Measurements from ENCODE around the gene ZNF765.
"Not testable (repeated sequence)": the region's sequence is repeated elsewhere in the genome, so short reads cannot be mapped to it uniquely, and the experiment has no call there.

Gene ZNF765

GRCh38 chr19:53394974-53395839, at the start of gene ZNF765:
Gene ZNF765, plus strand, starts transcription at chr19:53395149. Its CDS starts 2,867 bp downstream, at chr19:53398016.
- peak; percentile 91 to 95 (median 94) for DNase-seq

- DNase-seq = no peak
Measured at GRCh38 chr19:53355739-53356138, 39.2 kb upstream of the ZNF765 start.

- no peak for DNase-seq
Measured at GRCh38 chr19:53357821-53358581, 36.9 kb upstream of the ZNF765 start.

DNA sequence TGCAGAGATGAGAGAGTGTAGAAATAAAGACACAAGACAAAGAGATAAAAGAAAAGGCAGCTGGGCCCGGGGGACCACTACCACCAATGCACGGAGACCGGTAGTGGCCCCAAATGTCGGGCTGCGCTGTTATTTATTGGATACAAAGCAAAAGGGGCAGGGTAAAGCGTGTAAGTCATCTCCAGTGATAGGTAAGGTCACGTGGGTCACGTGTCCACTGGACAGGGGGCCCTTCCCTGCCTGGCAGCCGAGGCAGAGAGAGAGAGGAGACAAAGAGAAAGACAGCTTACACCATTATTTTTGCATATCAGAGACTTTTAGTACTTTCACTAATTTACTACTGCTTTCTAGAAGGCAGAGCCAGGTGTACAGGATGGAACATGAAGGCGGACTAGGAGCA, 34.9 kb upstream of the ZNF765 start:
- not testable (repeated sequence) for DNase-seq

- DNase-seq = peak; percentile 93 to 95 (median 94)
Measured at GRCh38 chr19:53365134-53365898, 29.6 kb upstream of the ZNF765 start, which contains the start of gene ZNF525. Gene ZNF525, plus strand, starts transcription at chr19:53365705. Its CDS starts 6,577 bp downstream, at chr19:53372282.

DNA sequence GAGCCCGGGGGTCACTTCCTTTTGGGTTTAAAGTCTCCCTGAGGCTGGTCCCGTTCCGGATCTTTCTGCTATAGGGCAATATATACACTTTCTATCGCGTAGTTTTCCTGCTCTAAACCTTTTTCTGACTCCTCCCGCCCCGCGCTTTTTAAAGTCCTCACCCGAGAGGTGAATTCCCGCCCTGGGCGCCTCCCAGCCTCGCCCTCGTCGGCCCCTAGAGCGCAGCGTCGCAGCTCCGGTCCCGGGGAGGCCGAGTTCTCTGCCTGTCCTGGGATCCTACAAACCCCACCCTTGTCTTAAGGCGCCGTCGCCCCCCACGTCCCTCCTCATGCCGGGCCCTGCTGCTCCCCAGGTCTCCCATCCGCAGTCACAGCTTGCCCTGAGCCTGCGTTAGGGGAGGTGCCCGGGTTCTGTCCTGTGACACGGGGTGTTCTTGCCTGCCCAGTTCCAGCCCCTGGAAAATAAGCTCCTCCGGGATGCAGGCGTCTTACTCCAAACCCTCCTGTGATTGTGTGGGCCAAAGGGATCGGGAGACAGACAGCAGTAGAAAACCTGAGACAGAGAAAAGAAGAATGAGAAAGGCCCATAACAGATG, 29.0 kb upstream of the ZNF765 start:
- DNase-seq = peak in 1 of 4 experiments; percentile 14

DNA sequence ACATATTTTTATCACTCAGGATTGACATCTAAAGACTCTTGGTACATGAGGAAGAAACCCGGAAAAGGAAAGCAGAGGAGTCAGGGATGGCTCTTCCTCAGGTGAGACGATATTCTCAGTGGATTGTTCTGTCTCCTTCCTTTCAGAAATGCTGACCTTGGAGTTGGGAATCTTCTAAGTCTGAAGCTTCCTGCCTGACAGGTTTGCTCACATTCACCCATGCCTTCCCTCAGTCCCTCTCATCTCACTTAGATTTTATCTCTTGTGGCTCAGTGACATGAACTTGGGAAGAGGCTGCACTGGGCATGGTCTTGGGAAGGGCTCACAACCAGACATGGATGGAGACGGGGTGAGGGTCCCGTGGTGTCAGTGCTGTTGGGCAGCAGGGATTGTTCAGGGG, 22.8 kb upstream of the ZNF765 start:
- no peak for DNase-seq

GRCh38 chr19:53374288-53374687, 20.7 kb upstream of the ZNF765 start:
- no peak for DNase-seq

DNA sequence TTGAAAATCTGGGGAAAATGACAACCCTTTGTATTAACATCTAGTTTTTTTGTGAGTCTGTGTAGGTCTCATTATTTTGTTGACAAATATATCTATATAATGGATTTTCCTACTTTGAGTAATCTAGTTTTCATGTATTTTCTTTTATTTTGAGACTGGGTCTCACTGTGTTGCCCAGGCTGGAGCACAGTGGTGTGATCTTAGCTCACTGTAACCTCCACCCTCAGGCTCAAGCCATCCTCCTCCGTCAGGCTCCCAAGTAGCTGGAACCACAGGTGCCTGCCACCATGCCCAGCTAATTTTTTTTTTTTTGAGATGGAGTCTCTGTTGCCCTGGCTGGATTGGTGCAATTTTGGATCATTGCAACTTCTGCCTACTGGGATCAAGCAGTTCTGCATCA, 20.2 kb upstream of the ZNF765 start:
- DNase-seq = no peak

GRCh38 chr19:53381376-53381775, 13.6 kb upstream of the ZNF765 start:
- DNase-seq = no peak

GRCh38 chr19:53388168-53388567, 6.8 kb upstream of the ZNF765 start:
- DNase-seq = no peak

- DNase-seq = no peak
Measured at GRCh38 chr19:53388904-53389303, 6.0 kb upstream of the ZNF765 start.

DNA sequence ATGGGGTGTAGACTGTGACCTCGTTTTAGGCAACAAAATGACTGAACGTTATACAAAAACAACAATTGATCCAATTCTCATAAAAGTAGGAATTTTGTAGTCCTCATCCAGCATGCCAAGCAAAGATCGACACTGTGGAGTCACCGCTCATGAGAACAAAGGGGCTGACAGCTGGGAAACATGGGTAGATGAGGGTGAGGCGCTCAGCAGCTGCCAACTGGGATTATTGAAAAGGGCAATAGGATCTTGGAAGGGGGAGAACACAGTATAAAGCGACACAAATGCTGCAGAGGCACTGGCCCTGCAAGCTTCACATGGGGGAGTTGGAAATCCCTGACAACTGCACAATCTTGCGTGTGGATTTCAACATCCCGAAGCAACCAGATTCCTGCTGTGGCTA, 5.4 kb upstream of the ZNF765 start:
- no peak for DNase-seq

DNA sequence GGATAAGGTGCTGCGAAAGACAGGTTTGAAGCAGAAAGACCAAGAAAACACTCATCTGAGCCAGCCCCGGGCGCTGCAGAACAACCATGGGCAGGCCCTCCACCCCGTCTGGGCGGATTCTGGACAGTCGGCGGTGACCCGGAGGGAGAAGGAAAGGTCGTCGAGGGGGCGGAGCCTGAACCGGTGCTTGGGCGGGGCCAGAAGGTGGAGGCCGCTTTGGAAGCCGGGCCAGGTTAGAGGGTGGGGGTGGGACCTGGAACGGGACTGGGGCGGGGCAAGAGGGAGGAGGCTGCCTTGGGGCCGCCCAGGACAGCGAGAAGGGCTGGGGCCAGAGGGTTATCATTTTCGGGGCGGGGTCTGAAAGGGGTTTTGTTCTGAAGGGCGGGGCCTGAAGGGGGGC, 5.0 kb upstream of the ZNF765 start:
- DNase-seq = no peak

- DNase-seq = no peak
Measured at GRCh38 chr19:53394522-53394973, 401 bp upstream of the ZNF765 start.

- DNase-seq = not testable (repeated sequence)
Measured at GRCh38 chr19:53395840-53396524, 1.0 kb downstream of the ZNF765 start.

DNA sequence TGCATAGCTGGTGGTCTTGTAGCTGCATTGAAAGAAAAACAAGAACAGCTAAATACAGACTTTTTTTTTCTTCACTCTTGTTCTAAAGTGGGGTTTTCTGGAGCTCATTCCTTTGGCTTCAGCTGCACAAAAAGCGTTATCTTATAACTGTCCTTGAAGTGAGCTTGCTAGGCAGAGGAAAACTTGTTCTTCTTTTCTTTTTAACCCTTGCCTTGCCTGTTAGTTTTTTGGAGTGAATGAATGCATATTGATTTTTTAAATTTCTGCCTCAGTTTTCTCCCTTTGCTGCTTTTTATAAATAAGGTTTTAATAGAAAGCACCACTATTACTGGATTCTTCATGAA, 1.5 kb downstream of the ZNF765 start:
- no peak for DNase-seq

DNA sequence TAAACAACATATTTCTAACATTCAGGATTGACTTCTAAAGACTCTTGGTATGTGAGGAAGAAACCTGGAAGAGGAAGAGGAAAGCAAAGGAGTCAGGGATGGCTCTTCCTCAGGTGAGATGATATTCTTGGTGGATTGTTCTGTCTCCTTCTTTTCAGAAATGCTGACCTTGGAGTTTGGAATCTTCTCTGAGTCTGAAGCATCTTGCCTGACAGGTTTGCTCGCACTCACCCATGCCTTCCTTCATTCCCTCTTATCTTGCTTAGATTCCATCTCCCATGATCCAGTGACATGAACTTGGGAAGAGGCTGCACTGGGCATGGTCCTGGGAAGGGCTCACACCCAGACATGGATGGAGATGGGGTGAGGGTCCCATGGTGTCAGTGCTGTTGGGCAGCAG, 3.0 kb downstream of the ZNF765 start:
- DNase-seq = not testable (repeated sequence)

DNA sequence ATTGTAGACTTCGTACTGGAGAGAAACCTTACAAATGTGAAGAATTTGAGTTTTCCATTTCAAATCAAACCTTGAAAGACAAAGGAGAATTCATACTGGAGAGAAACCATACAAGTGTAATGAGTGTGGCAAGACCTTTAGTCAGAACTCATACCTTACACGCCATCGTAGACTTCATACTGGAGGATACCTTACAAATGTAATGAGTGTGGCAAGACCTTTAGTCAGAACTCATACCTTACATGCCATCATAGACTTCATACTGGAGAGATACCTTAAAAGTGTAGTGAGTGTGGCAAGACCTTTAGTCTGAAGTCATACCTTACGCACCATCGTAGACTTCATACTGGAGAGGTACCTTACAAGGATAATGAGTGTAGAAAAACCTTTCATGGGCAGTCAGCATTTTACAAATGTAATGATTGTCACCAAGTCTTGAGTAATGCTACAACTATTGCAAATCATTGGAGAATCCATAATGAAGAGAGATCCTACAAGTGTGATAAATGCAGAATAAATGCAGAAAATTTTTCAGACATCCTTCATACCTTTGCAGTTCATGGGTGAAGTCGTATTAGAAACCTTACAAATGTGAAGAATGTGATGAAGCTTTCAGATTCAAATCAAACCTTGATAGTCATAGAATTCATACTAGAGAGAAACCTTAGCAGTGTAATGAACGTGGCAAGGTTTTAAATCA, 14.7 kb downstream of the ZNF765 start:
- DNase-seq = no peak

- DNase-seq = not testable (repeated sequence)
Measured at GRCh38 chr19:53420520-53421315, 25.8 kb downstream of the ZNF765 start.

DNA sequence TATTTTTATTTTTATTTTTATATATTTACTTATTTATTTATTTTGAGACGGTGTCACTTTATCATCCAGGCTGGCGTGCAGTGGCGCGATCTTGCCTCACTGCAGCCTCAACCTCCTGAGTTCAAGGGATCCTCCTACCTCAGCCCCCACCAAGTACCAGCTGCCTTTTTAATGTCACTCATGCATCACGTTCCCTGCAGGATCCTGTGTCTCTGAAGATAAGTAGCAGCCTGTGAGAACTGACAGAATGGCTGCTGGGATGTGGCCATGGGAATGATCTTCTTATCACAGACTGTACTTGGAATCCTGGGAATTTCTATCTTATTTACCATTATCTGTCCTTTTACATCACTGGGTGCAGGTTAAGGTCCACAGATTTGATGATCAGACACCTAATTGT, 27.6 kb downstream of the ZNF765 start:
- DNase-seq = no peak
